PFSK-1 (cell line): ENCODE results near the gene C1orf74.

ENCODE experiments used
- POLR2AphosphoS5 ChIP-seq: IDR thresholded peaks from 2 replicates; pipeline ENCODE4 v1.6.1; 2012; ENCODE audit warnings: low read depth, mild to moderate bottlenecking, control low read depth, low read length, moderate library complexity
- SIN3A ChIP-seq: IDR thresholded peaks from 2 replicates; pipeline ENCODE4 v1.6.1; 2012; ENCODE audit warnings: mild to moderate bottlenecking, low read length, moderate library complexity, borderline replicate concordance; ENCODE audit not compliant: insufficient read depth
- TAF1 ChIP-seq: IDR thresholded peaks from 2 replicates; pipeline ENCODE4 v1.6.1; 2012; ENCODE audit warnings: low read length, control low read depth, borderline replicate concordance; ENCODE audit not compliant: insufficient read depth
- TF ChIP-seq, protein P1 (sequence below), 2 experiments: IDR thresholded peaks; 2 replicates each; pipeline versions ENCODE4 v1.6.1 to v1.8.0; 2011 to 2012; ENCODE audit warnings: low read depth in 2 of 2, low read length in 2 of 2, control low read depth in 1 of 2, inconsistent platforms in 1 of 2, mild to moderate bottlenecking in 1 of 2, moderate library complexity in 1 of 2; ENCODE audit not compliant: insufficient read depth in 1 of 2

DNA sequence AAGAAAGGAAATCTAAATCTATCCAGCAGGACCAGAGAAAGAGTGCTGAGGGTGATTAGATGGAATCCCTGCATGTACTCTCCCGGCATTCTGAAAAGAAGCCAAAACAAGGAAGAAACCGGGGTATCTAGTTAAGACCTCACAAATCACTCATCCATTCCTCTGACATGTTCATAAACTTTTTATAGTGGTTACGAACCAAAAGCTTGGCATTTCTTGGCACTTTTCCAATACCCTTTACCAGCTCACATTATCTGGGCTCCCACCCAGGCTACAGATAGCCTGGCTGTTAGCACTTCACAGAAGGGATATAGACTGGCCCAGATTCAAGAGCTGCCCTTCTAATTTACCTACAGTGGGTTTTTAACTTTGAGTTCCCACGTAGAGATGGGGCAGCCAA lies 1.8 kb upstream of the C1orf74 start:
- TF ChIP-seq POLR2AphosphoS5 (no peak), TAF1 (no peak), SIN3A (no peak)
- TF ChIP-seq, protein P1, sequence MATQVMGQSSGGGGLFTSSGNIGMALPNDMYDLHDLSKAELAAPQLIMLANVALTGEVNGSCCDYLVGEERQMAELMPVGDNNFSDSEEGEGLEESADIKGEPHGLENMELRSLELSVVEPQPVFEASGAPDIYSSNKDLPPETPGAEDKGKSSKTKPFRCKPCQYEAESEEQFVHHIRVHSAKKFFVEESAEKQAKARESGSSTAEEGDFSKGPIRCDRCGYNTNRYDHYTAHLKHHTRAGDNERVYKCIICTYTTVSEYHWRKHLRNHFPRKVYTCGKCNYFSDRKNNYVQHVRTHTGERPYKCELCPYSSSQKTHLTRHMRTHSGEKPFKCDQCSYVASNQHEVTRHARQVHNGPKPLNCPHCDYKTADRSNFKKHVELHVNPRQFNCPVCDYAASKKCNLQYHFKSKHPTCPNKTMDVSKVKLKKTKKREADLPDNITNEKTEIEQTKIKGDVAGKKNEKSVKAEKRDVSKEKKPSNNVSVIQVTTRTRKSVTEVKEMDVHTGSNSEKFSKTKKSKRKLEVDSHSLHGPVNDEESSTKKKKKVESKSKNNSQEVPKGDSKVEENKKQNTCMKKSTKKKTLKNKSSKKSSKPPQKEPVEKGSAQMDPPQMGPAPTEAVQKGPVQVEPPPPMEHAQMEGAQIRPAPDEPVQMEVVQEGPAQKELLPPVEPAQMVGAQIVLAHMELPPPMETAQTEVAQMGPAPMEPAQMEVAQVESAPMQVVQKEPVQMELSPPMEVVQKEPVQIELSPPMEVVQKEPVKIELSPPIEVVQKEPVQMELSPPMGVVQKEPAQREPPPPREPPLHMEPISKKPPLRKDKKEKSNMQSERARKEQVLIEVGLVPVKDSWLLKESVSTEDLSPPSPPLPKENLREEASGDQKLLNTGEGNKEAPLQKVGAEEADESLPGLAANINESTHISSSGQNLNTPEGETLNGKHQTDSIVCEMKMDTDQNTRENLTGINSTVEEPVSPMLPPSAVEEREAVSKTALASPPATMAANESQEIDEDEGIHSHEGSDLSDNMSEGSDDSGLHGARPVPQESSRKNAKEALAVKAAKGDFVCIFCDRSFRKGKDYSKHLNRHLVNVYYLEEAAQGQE (IDR thresholded peaks at IDR 0.05; ENCODE audit: insufficient read depth in 1 of 2, low read depth in 2 of 2, low read length in 2 of 2), result no peak
